ENCODE data around the gene ASCC2.
"Not testable (repeated sequence)": the region's sequence is repeated elsewhere in the genome, so short reads cannot be mapped to it uniquely, and the experiment has no call there.

Gene ASCC2

GRCh38 chr22:29758068-29758622 is 79.9 kb downstream of the ASCC2 start:
- no peak for DNase-seq (ENCODE audit: low read depth in 3 of 3, low spot score in 1 of 3)

GRCh38 chr22:29757096-29757495 is 81.0 kb downstream of the ASCC2 start:
- DNase-seq (ENCODE audit: low read depth in 3 of 3, low spot score in 1 of 3) = no peak

GRCh38 chr22:29756341-29756740 is 81.7 kb downstream of the ASCC2 start:
- no peak for DNase-seq (ENCODE audit: low read depth in 3 of 3, low spot score in 1 of 3)

GRCh38 chr22:29755889-29756288 is 82.2 kb downstream of the ASCC2 start:
- no peak for DNase-seq (ENCODE audit: low read depth in 3 of 3, low spot score in 1 of 3)

- DNase-seq (ENCODE audit: low read depth in 3 of 3, low spot score in 1 of 3) = not testable (repeated sequence)
Observed at GRCh38 chr22:29754658-29755395, 83.2 kb downstream of the ASCC2 start.

GRCh38 chr22:29753808-29754657 is 84.0 kb downstream of the ASCC2 start:
- DNase-seq (ENCODE audit: low read depth in 3 of 3, low spot score in 1 of 3) = no peak

GRCh38 chr22:29751669-29752068 is 86.4 kb downstream of the ASCC2 start:
- DNase-seq (ENCODE audit: low read depth in 3 of 3, low spot score in 1 of 3) = no peak

- no peak for DNase-seq (ENCODE audit: low read depth in 3 of 3, low spot score in 1 of 3)
Observed at GRCh38 chr22:29750559-29751538, 87.2 kb downstream of the ASCC2 start.

- no peak for DNase-seq (ENCODE audit: low read depth in 3 of 3, low spot score in 1 of 3)
Observed at GRCh38 chr22:29750029-29750428, 88.0 kb downstream of the ASCC2 start.

GRCh38 chr22:29748248-29748893 is 89.7 kb downstream of the ASCC2 start:
- no peak for DNase-seq (ENCODE audit: low read depth in 3 of 3, low spot score in 1 of 3)

GRCh38 chr22:29747832-29748231 is 90.2 kb downstream of the ASCC2 start:
- DNase-seq (ENCODE audit: low read depth in 3 of 3, low spot score in 1 of 3) = no peak

GRCh38 chr22:29744902-29745301 is 93.2 kb downstream of the ASCC2 start:
- no peak for DNase-seq (ENCODE audit: low read depth in 3 of 3, low spot score in 1 of 3)

GRCh38 chr22:29742326-29742725 is 95.7 kb downstream of the ASCC2 start:
- DNase-seq (ENCODE audit: low read depth in 3 of 3, low spot score in 1 of 3) = no peak

GRCh38 chr22:29741926-29742325 is 96.1 kb downstream of the ASCC2 start:
- no peak for DNase-seq (ENCODE audit: low read depth in 3 of 3, low spot score in 1 of 3)

GRCh38 chr22:29740216-29740615 is 97.9 kb downstream of the ASCC2 start:
- no peak for DNase-seq (ENCODE audit: low read depth in 3 of 3, low spot score in 1 of 3)

- no peak for DNase-seq (ENCODE audit: low read depth in 3 of 3, low spot score in 1 of 3)
Observed at GRCh38 chr22:29739346-29739875, 98.7 kb downstream of the ASCC2 start.
